ENCODE measurements around the gene PRR18. TPM values are rescaled to one million over a fixed set of nuclear protein-coding genes. Genes with fewer than 3 reads are reported as not detected.

Gene PRR18, protein sequence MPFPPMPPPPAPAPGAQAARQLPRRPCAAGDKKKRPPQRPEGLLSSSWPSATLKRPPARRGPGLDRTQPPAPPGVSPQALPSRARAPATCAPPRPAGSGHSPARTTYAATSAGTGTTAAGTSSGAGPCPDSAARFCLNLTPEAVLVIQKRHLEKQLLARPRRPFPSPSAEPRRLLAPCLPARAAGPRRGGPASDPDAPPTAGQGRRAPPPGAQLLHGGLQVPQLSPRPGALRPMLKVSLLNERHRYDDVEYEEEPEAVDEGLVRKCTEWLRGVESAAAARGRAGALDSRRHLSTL
- total RNA-seq (0.05 TPM), polyA plus RNA-seq (0.09 TPM)
- long read RNA-seq, donor 1, result 0 reads
- long read RNA-seq, donor 2, result 0 reads
- long read RNA-seq, donor 3, partial matches to known transcripts, result 0 of 2 reads
- long read RNA-seq, donor 3, other reads (novel, unspliced or antisense), result 0 of 2 reads
- long read RNA-seq, donor 4, result 0 reads
- long read RNA-seq, donor 5, result 0 reads
- long read RNA-seq, donor 6, result 0 reads
- long read RNA-seq, donor 7, result 0 reads
- long read RNA-seq, donor 8, result 0 reads
- long read RNA-seq, donor 9, result 0 reads
- long read RNA-seq, donor 10, partial matches to known transcripts, result 0 of 1 reads
- long read RNA-seq, donor 10, other reads (novel, unspliced or antisense), result 0 of 1 reads

DNA sequence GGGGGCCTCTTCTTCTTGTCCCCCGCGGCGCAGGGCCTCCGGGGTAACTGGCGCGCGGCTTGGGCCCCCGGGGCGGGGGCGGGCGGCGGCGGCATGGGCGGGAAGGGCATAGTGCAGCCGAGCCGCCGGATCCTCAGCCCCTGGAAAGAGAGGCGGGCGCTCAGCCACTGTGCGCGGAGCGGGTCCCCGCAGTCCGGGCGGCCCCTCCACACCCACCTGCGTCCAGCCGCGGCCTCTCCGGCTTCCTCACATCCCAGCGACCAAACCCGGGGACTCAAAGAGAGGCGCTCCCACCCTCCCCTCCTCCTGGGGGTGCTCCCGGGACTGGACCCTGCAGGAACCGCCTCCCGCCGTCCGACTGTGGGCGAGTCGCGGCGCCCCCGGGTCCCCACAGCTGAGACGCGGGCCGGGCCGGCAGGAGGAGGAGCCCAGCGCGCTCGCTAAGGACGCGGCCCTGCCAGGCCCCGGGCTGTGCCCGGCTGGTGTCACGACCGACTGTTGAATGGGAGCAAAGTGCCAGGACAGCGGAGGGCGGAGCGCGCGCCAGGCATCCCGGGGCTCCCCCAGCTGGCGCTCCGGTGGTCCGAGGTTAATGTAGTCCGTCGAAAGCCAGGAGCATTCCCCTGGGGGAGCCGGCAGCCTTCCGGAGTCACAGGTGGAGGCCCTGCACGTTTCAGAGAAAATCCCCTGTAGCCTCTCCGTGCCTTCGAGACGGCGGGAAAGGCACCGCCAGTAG lies at the start of gene PRR18:
TSS of gene PRR18 (minus strand) at position 360 of the 736 bp plus-strand sequence. CDS start at position 110, 250 bp downstream.
- DNase-seq (ENCODE audit: low read depth in 6 of 9, low spot score in 9 of 9), result no peak

DNA sequence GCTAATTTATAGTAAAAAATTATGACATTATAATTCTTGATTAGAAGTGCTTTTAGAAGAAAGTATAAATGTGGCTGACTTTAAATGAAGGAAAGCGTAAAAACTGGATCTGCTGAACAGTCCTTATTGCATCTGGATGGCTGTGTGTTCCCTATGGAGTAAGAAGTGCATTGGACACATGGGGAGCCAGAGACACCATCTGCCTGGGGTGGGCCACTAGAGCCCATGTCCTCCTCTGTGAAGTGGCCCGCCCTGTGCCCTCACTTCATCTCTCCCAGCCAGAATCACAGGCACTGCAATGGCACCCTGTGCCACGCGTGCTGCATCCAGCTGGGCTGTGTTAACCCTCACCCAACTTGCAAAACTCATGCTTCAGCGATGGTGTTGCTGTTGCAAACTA lies 47.4 kb upstream of the PRR18 start:
- DNase-seq (ENCODE audit: low read depth in 6 of 9, low spot score in 9 of 9), result no peak
- Histone ChIP-seq H3K36me3 (ENCODE audit: control insufficient read depth in 2 of 2, insufficient read depth in 2 of 2, low read length in 1 of 2) (no peaks in the 10 kb centered on the region), H3K27me3 (ENCODE audit: control insufficient read depth in 2 of 2, insufficient read depth in 1 of 2, low read length in 1 of 2) (peaks cover 0 to 2% of the 10 kb centered on the region in 2 donors), H3K27ac (ENCODE audit: low read depth in 1 of 2, low read length in 1 of 2) (no peak overlapping the region), H3K4me1 (ENCODE audit: control insufficient read depth in 2 of 2, insufficient read depth in 2 of 2, low read length in 2 of 2) (no peaks in the 10 kb centered on the region), H3K4me3 (ENCODE audit: low read length in 2 of 2) (no peak overlapping the region), H3K9me3 (ENCODE audit: control insufficient read depth in 2 of 2, insufficient read depth in 1 of 2, low read length in 1 of 2) (no peaks in the 10 kb centered on the region)
- 84% methylated on average over 5 of the region's 5 CpGs for WGBS

More for the DNA sequence above, at the start of gene PRR18:
- H3K9me3 ChIP-seq (ENCODE audit: control insufficient read depth in 2 of 2, insufficient read depth in 1 of 2, low read length in 1 of 2), result no peaks in the 10 kb centered on the region
- peaks cover 5 to 7% of the 10 kb centered on the region in 2 donors for H3K4me1 ChIP-seq (ENCODE audit: control insufficient read depth in 2 of 2, insufficient read depth in 2 of 2, low read length in 2 of 2)
- H3K4me3 ChIP-seq (ENCODE audit: low read length in 2 of 2), result peak within 1 kb of the TSS in 1 of 2 donors; percentile 40
- no peaks in the 10 kb centered on the region for H3K36me3 ChIP-seq (ENCODE audit: control insufficient read depth in 2 of 2, insufficient read depth in 2 of 2, low read length in 1 of 2)
- H3K27ac ChIP-seq (ENCODE audit: low read depth in 1 of 2, low read length in 1 of 2), result no peak within 1 kb of the TSS
- 2% methylated on average over 74 of the region's 74 CpGs for WGBS
- H3K27me3 ChIP-seq (ENCODE audit: control insufficient read depth in 2 of 2, insufficient read depth in 1 of 2, low read length in 1 of 2), result peaks cover 37 to 58% of the 10 kb centered on the region in 2 donors

DNA sequence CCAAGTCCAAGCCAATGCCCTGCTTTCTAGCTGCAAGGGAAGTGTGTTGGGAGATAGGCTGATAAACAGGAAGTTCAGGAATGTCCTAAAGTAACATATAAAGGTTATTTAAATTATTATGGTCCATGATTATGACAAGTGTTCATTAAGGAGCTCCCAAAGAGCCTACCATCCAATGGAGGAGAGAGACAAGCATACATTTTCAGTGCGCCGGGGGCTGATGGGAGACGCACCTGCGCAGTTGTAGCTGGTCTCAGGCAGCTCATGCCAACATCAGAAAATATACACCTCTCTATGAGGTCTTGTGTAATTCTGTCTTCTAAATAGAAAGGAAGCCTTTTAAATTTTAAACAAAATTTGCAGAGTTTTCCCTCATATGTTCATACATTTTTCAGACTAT lies 46.8 kb upstream of the PRR18 start:
- peaks cover 0 to 2% of the 10 kb centered on the region in 2 donors for H3K27me3 ChIP-seq (ENCODE audit: control insufficient read depth in 2 of 2, insufficient read depth in 1 of 2, low read length in 1 of 2)
- no peaks in the 10 kb centered on the region for H3K36me3 ChIP-seq (ENCODE audit: control insufficient read depth in 2 of 2, insufficient read depth in 2 of 2, low read length in 1 of 2)
- no peak for DNase-seq (ENCODE audit: low read depth in 6 of 9, low spot score in 9 of 9)
- 98% methylated on average over 4 of the region's 4 CpGs for WGBS
- no peaks in the 10 kb centered on the region for H3K9me3 ChIP-seq (ENCODE audit: control insufficient read depth in 2 of 2, insufficient read depth in 1 of 2, low read length in 1 of 2)
- H3K4me3 ChIP-seq (ENCODE audit: low read length in 2 of 2), result no peak overlapping the region
- H3K4me1 ChIP-seq (ENCODE audit: control insufficient read depth in 2 of 2, insufficient read depth in 2 of 2, low read length in 2 of 2), result no peaks in the 10 kb centered on the region
- H3K27ac ChIP-seq (ENCODE audit: low read depth in 1 of 2, low read length in 1 of 2), result no peak overlapping the region

DNA sequence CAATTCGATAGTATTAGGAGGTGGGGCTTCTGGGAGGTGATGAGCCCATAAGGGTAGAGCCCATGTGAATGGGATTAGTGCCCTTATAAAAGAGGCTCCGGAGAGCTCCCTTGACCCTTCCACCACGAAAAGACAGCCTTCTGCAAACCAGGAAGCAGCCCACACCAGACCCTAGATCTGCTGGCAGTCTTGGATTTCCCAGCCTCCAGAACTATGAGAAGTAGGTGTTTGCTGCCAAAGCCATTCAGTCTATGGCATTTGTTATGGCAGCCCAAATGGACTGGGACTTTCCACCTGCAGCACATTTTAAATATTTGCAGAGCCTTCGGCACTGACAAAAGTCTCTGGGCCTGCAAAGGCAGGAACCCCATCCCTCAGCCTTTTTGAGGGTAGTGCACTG lies 46.0 kb upstream of the PRR18 start:
- Histone ChIP-seq H3K9me3 (ENCODE audit: control insufficient read depth in 2 of 2, insufficient read depth in 1 of 2, low read length in 1 of 2) (no peaks in the 10 kb centered on the region), H3K4me3 (ENCODE audit: low read length in 2 of 2) (no peak overlapping the region), H3K36me3 (ENCODE audit: control insufficient read depth in 2 of 2, insufficient read depth in 2 of 2, low read length in 1 of 2) (no peaks in the 10 kb centered on the region), H3K27me3 (ENCODE audit: control insufficient read depth in 2 of 2, insufficient read depth in 1 of 2, low read length in 1 of 2) (peaks cover 0 to 2% of the 10 kb centered on the region in 2 donors), H3K27ac (ENCODE audit: low read depth in 1 of 2, low read length in 1 of 2) (no peak overlapping the region), H3K4me1 (ENCODE audit: control insufficient read depth in 2 of 2, insufficient read depth in 2 of 2, low read length in 2 of 2) (no peaks in the 10 kb centered on the region)
- DNase-seq (ENCODE audit: low read depth in 6 of 9, low spot score in 9 of 9), result no peak
- WGBS, result 97% methylated on average over 4 of the region's 4 CpGs

DNA sequence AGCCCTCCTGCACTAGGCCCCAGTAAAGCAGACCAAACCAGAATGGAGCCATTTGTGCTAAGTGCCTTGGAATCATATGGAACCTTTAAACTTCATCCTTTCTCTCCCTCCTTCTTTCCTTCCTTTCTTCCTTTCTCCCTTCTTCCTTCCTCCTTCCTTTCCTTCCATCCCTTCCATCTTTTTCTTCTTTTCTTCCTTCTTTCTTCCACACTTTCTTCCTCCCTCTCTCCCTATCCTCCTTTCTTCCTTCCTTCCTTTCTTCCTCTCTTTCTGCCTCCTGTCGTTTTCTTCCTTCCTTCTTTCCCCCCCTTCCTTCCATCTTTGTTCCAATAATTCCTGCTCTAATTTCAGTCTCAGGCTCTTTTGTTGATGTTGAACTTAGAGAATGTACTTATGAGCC lies 45.3 kb upstream of the PRR18 start:
- no peak overlapping the region for H3K27ac ChIP-seq (ENCODE audit: low read depth in 1 of 2, low read length in 1 of 2)
- no peak for DNase-seq (ENCODE audit: low read depth in 6 of 9, low spot score in 9 of 9)
- H3K36me3 ChIP-seq (ENCODE audit: control insufficient read depth in 2 of 2, insufficient read depth in 2 of 2, low read length in 1 of 2), result no peaks in the 10 kb centered on the region
- H3K27me3 ChIP-seq (ENCODE audit: control insufficient read depth in 2 of 2, insufficient read depth in 1 of 2, low read length in 1 of 2), result peaks cover 0 to 2% of the 10 kb centered on the region in 2 donors
- H3K4me3 ChIP-seq (ENCODE audit: low read length in 2 of 2), result no peak overlapping the region
- H3K4me1 ChIP-seq (ENCODE audit: control insufficient read depth in 2 of 2, insufficient read depth in 2 of 2, low read length in 2 of 2), result no peaks in the 10 kb centered on the region
- no peaks in the 10 kb centered on the region for H3K9me3 ChIP-seq (ENCODE audit: control insufficient read depth in 2 of 2, insufficient read depth in 1 of 2, low read length in 1 of 2)
- WGBS, result 90% methylated on average over 1 of the region's 1 CpG

DNA sequence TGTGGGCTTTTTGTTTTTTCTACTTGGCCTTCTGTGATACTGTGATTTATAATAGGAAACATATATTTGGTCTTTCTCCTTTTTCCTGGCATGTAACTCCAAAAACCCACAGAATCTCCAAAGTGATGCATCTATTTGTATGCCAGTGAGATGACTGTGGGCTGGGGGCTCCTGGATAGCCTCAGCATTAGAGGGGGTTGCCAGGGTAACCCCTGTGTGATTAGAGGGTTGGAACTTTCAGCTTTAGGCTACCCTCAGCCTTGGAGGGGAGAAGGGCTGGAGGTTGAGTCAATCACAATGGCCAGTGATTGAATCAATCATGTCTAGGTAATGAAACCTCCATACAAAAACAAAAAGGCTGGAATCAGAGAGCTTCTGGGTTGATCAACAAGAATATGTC lies 44.7 kb upstream of the PRR18 start:
- Histone ChIP-seq H3K27me3 (ENCODE audit: control insufficient read depth in 2 of 2, insufficient read depth in 1 of 2, low read length in 1 of 2) (peaks cover 0 to 2% of the 10 kb centered on the region in 2 donors), H3K4me3 (ENCODE audit: low read length in 2 of 2) (no peak overlapping the region), H3K9me3 (ENCODE audit: control insufficient read depth in 2 of 2, insufficient read depth in 1 of 2, low read length in 1 of 2) (no peaks in the 10 kb centered on the region), H3K27ac (ENCODE audit: low read depth in 1 of 2, low read length in 1 of 2) (no peak overlapping the region), H3K4me1 (ENCODE audit: control insufficient read depth in 2 of 2, insufficient read depth in 2 of 2, low read length in 2 of 2) (no peaks in the 10 kb centered on the region), H3K36me3 (ENCODE audit: control insufficient read depth in 2 of 2, insufficient read depth in 2 of 2, low read length in 1 of 2) (no peaks in the 10 kb centered on the region)
- DNase-seq (ENCODE audit: low read depth in 6 of 9, low spot score in 9 of 9), result no peak

DNA sequence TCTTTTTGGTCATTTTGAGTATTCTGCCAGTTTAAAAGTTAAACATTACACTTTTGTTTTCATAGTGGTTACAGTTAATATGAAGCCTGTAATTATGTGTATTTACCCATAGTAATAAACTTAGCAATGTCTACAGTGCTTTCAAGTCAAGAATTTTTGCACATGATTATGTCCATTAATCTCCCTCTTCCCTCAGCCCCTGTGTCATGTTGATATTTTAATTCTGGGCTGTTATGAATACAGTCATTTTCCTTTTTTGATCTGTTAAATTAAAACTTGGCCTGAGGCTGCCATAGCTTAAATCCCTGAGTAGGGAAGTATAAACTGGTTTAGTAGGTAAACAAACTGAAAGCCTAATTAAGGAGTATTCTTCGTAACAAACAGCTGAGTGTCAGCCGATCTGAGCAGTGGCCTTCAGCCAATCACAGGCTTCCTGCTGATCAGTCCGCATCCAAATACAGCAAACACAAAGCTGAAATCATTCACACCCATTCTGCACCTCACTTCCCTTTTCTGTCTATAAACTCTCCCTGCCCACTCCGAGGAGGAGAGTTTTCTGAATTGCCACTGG lies 43.6 kb upstream of the PRR18 start:
- H3K27ac ChIP-seq (ENCODE audit: low read depth in 1 of 2, low read length in 1 of 2), result no peak overlapping the region
- H3K4me3 ChIP-seq (ENCODE audit: low read length in 2 of 2), result no peak overlapping the region

DNA sequence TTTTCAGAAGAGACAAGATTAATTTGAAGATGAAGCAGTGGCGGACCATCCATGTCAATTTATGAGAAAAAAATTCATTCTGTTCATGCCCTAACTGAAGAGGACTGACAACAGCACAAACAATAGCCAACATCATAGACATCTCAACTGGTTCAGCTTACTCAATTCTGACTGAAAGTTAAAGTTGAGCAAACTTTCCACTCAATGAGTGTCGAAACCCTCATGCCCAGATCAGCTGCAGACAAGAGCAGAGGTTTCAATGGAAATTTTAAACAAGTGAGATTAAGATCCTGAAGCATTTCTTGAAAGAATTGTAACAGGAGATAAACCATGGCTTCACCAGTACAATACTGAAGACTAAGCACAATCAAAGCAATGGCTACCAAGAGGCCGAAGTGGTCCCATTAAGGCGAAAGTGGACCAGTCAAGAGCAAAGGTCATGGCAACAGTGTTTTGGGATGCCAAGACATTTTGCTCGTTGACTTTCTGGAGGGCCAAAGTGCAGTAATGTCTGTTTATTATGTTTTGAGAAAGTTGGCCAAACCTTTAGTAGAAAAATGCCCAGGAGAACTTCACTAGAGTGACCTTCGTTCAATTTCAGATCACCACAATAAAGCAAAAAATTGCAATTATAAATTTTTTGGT lies 40.2 kb upstream of the PRR18 start:
- Histone ChIP-seq H3K4me1 (ENCODE audit: control insufficient read depth in 2 of 2, insufficient read depth in 2 of 2, low read length in 2 of 2) (peaks cover 0 to under 1% of the 10 kb centered on the region in 2 donors), H3K9me3 (ENCODE audit: control insufficient read depth in 2 of 2, insufficient read depth in 1 of 2, low read length in 1 of 2) (no peaks in the 10 kb centered on the region), H3K4me3 (ENCODE audit: low read length in 2 of 2) (no peak overlapping the region), H3K27me3 (ENCODE audit: control insufficient read depth in 2 of 2, insufficient read depth in 1 of 2, low read length in 1 of 2) (no peaks in the 10 kb centered on the region), H3K27ac (ENCODE audit: low read depth in 1 of 2, low read length in 1 of 2) (no peak overlapping the region), H3K36me3 (ENCODE audit: control insufficient read depth in 2 of 2, insufficient read depth in 2 of 2, low read length in 1 of 2) (no peaks in the 10 kb centered on the region)
- DNase-seq (ENCODE audit: low read depth in 6 of 9, low spot score in 9 of 9), result no peak
- WGBS, result 96% methylated on average over 6 of the region's 6 CpGs

More for the DNA sequence above, 43.6 kb upstream of the PRR18 start:
- Histone ChIP-seq H3K36me3 (ENCODE audit: control insufficient read depth in 2 of 2, insufficient read depth in 2 of 2, low read length in 1 of 2) (no peaks in the 10 kb centered on the region), H3K27me3 (ENCODE audit: control insufficient read depth in 2 of 2, insufficient read depth in 1 of 2, low read length in 1 of 2) (peaks cover 0 to 2% of the 10 kb centered on the region in 2 donors), H3K4me1 (ENCODE audit: control insufficient read depth in 2 of 2, insufficient read depth in 2 of 2, low read length in 2 of 2) (no peaks in the 10 kb centered on the region), H3K9me3 (ENCODE audit: control insufficient read depth in 2 of 2, insufficient read depth in 1 of 2, low read length in 1 of 2) (no peaks in the 10 kb centered on the region)
- no peak for DNase-seq (ENCODE audit: low read depth in 6 of 9, low spot score in 9 of 9)
- 43% methylated on average over 4 of the region's 4 CpGs for WGBS
